NB4 (cell line): ENCODE results near the gene ABHD17A.
"Not testable (repeated sequence)": the region's sequence is repeated elsewhere in the genome, so short reads cannot be mapped to it uniquely, and the experiment has no call there.

Experiments used
- MYC ChIP-seq: IDR thresholded peaks from 2 replicates; pipeline ENCODE4 v1.6.1; 2011; ENCODE audit warnings: low read depth, low read length
- POLR2A ChIP-seq: IDR thresholded peaks from 2 replicates; pipeline ENCODE4 v1.6.1; 2011; ENCODE audit warnings: mild to moderate bottlenecking; ENCODE audit not compliant: insufficient read length; ENCODE audit errors: extremely low read depth
- TF ChIP-seq, protein P1 (sequence below): IDR thresholded peaks from one replicate; pipeline ENCODE4 v1.5.1; 2012; ENCODE audit warnings: low read depth, low read length
- TF ChIP-seq, protein P2 (sequence below): IDR thresholded peaks from 2 replicates; pipeline ENCODE4 v1.6.1; 2011; ENCODE audit warnings: low read depth, low read length

DNA sequence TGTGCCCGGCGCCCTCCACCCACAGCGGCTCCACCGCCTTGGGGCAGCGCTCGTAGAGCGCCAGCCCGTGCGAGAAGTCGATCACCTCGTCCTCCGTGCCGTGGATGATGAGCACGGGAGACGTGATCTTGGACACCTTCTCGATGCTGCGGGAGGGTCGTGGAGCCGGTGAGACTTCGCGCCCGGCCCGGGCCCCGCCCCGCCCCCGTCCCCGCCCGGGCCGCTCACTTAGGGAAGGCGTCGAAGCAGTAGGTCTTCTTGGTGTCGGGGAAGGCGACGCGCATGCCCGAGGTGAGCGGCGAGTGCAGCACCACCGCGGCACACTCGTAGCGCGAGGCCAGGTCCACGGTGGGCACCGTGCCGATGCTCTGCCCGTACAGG is 8.0 kb downstream of the ABHD17A start:
- TF ChIP-seq, protein P1, sequence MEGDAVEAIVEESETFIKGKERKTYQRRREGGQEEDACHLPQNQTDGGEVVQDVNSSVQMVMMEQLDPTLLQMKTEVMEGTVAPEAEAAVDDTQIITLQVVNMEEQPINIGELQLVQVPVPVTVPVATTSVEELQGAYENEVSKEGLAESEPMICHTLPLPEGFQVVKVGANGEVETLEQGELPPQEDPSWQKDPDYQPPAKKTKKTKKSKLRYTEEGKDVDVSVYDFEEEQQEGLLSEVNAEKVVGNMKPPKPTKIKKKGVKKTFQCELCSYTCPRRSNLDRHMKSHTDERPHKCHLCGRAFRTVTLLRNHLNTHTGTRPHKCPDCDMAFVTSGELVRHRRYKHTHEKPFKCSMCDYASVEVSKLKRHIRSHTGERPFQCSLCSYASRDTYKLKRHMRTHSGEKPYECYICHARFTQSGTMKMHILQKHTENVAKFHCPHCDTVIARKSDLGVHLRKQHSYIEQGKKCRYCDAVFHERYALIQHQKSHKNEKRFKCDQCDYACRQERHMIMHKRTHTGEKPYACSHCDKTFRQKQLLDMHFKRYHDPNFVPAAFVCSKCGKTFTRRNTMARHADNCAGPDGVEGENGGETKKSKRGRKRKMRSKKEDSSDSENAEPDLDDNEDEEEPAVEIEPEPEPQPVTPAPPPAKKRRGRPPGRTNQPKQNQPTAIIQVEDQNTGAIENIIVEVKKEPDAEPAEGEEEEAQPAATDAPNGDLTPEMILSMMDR = not testable (repeated sequence)
- TF ChIP-seq MYC, POLR2A: not testable (repeated sequence)
- TF ChIP-seq, protein P2, sequence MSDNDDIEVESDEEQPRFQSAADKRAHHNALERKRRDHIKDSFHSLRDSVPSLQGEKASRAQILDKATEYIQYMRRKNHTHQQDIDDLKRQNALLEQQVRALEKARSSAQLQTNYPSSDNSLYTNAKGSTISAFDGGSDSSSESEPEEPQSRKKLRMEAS = not testable (repeated sequence)
